ENCODE data around the gene PPP1R9A.

PPP1R9A gene

GRCh38 chr7:94888995-94889523 is 18.3 kb upstream of the PPP1R9A start:
- Histone ChIP-seq H3K27ac (ENCODE audit: low read depth, low read length) (no peak overlapping the region), H3K36me3 (ENCODE audit: control insufficient read depth in 1 of 2, insufficient read depth in 2 of 2, low read length in 2 of 2) (no peaks in the 10 kb centered on the region), H3K4me3 (ENCODE audit: low read depth in 1 of 2, low read length in 2 of 2) (no peak overlapping the region), H3K4me1 (ENCODE audit: control insufficient read depth in 1 of 2, insufficient read depth in 2 of 2, low read length in 2 of 2) (peaks cover 0 to 7% of the 10 kb centered on the region in 2 donors), H3K9ac (ENCODE audit: low read depth in 1 of 2, low read length in 2 of 2) (no peak overlapping the region), H3K27me3 (ENCODE audit: control insufficient read depth in 1 of 2, insufficient read depth in 2 of 2, low read length in 2 of 2) (no peaks in the 10 kb centered on the region), H3K9me3 (ENCODE audit: control insufficient read depth in 1 of 2, low read length in 2 of 2) (no peaks in the 10 kb centered on the region)

- Histone ChIP-seq H3K36me3 (ENCODE audit: control insufficient read depth in 1 of 2, insufficient read depth in 2 of 2, low read length in 2 of 2) (no peaks in the 10 kb centered on the region), H3K4me3 (ENCODE audit: low read depth in 1 of 2, low read length in 2 of 2) (no peak overlapping the region), H3K9me3 (ENCODE audit: control insufficient read depth in 1 of 2, low read length in 2 of 2) (no peaks in the 10 kb centered on the region), H3K27me3 (ENCODE audit: control insufficient read depth in 1 of 2, insufficient read depth in 2 of 2, low read length in 2 of 2) (no peaks in the 10 kb centered on the region), H3K4me1 (ENCODE audit: control insufficient read depth in 1 of 2, insufficient read depth in 2 of 2, low read length in 2 of 2) (peaks cover 0 to 7% of the 10 kb centered on the region in 2 donors), H3K9ac (ENCODE audit: low read depth in 1 of 2, low read length in 2 of 2) (no peak overlapping the region), H3K27ac (ENCODE audit: low read depth, low read length) (no peak overlapping the region)
Measured at GRCh38 chr7:94890216-94890615, 17.2 kb upstream of the PPP1R9A start.

DNA sequence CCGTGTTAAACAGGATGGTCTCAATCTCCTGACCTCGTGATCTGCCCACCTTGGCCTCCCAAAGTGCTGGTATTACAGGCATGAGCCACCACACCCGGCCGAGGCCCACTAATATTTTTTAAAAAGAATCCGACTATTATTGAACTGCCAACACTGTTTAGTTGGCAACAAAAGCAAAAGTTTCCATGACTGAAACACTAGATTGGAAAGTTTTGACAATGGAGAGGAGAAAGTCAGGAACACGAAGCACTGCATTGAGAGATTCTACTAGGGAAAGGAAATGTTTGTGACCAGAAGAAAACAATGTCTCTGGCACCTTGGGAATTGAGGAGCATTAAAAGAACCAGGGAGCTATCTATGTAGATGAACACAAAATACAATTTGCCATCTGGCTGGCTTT is 13.7 kb upstream of the PPP1R9A start:
- Histone ChIP-seq H3K9me3 (ENCODE audit: control insufficient read depth in 1 of 2, low read length in 2 of 2) (no peaks in the 10 kb centered on the region), H3K4me1 (ENCODE audit: control insufficient read depth in 1 of 2, insufficient read depth in 2 of 2, low read length in 2 of 2) (peaks cover 0 to 4% of the 10 kb centered on the region in 2 donors), H3K36me3 (ENCODE audit: control insufficient read depth in 1 of 2, insufficient read depth in 2 of 2, low read length in 2 of 2) (no peaks in the 10 kb centered on the region), H3K9ac (ENCODE audit: low read depth in 1 of 2, low read length in 2 of 2) (no peak overlapping the region), H3K27ac (ENCODE audit: low read depth, low read length) (no peak overlapping the region), H3K27me3 (ENCODE audit: control insufficient read depth in 1 of 2, insufficient read depth in 2 of 2, low read length in 2 of 2) (no peaks in the 10 kb centered on the region), H3K4me3 (ENCODE audit: low read depth in 1 of 2, low read length in 2 of 2) (no peak overlapping the region)

GRCh38 chr7:94897541-94897940 is 9.9 kb upstream of the PPP1R9A start:
- Histone ChIP-seq H3K4me3 (ENCODE audit: low read depth in 1 of 2, low read length in 2 of 2) (no peak overlapping the region), H3K4me1 (ENCODE audit: control insufficient read depth in 1 of 2, insufficient read depth in 2 of 2, low read length in 2 of 2) (no peaks in the 10 kb centered on the region), H3K27ac (ENCODE audit: low read depth, low read length) (no peak overlapping the region), H3K9me3 (ENCODE audit: control insufficient read depth in 1 of 2, low read length in 2 of 2) (no peaks in the 10 kb centered on the region), H3K36me3 (ENCODE audit: control insufficient read depth in 1 of 2, insufficient read depth in 2 of 2, low read length in 2 of 2) (no peaks in the 10 kb centered on the region), H3K27me3 (ENCODE audit: control insufficient read depth in 1 of 2, insufficient read depth in 2 of 2, low read length in 2 of 2) (no peaks in the 10 kb centered on the region), H3K9ac (ENCODE audit: low read depth in 1 of 2, low read length in 2 of 2) (no peak overlapping the region)

DNA sequence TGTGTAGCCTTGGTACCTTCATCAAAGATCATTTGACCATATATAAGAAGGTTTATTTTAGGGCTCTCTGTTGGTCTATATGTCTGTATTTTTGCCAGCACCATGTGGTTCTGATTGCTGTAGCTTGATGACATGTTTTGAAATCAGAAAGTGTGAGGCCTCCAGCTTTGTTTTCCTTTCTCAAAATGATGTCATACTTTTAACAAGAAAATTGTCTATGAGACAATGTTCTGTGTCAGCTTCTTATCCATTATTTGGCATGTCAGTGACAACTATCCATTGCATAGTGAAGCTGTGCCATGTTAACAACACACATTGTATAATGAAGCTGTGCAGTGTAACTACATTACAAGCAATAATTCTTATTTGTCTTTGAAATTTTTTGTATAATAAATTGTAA is 9.1 kb upstream of the PPP1R9A start:
- H3K4me1 ChIP-seq (ENCODE audit: control insufficient read depth in 1 of 2, insufficient read depth in 2 of 2, low read length in 2 of 2) = no peaks in the 10 kb centered on the region
- no peaks in the 10 kb centered on the region for H3K27me3 ChIP-seq (ENCODE audit: control insufficient read depth in 1 of 2, insufficient read depth in 2 of 2, low read length in 2 of 2)
- H3K27ac ChIP-seq (ENCODE audit: low read depth, low read length) = no peak overlapping the region
- no peaks in the 10 kb centered on the region for H3K9me3 ChIP-seq (ENCODE audit: control insufficient read depth in 1 of 2, low read length in 2 of 2)
- H3K4me3 ChIP-seq (ENCODE audit: low read depth in 1 of 2, low read length in 2 of 2) = no peak overlapping the region
- H3K9ac ChIP-seq (ENCODE audit: low read depth in 1 of 2, low read length in 2 of 2) = no peak overlapping the region
- no peaks in the 10 kb centered on the region for H3K36me3 ChIP-seq (ENCODE audit: control insufficient read depth in 1 of 2, insufficient read depth in 2 of 2, low read length in 2 of 2)

- Histone ChIP-seq H3K9ac (ENCODE audit: low read depth in 1 of 2, low read length in 2 of 2) (no peak overlapping the region), H3K9me3 (ENCODE audit: control insufficient read depth in 1 of 2, low read length in 2 of 2) (no peaks in the 10 kb centered on the region), H3K36me3 (ENCODE audit: control insufficient read depth in 1 of 2, insufficient read depth in 2 of 2, low read length in 2 of 2) (no peaks in the 10 kb centered on the region), H3K27ac (ENCODE audit: low read depth, low read length) (no peak overlapping the region), H3K4me1 (ENCODE audit: control insufficient read depth in 1 of 2, insufficient read depth in 2 of 2, low read length in 2 of 2) (no peaks in the 10 kb centered on the region), H3K27me3 (ENCODE audit: control insufficient read depth in 1 of 2, insufficient read depth in 2 of 2, low read length in 2 of 2) (no peaks in the 10 kb centered on the region), H3K4me3 (ENCODE audit: low read depth in 1 of 2, low read length in 2 of 2) (no peak overlapping the region)
Measured at GRCh38 chr7:94901981-94902380, 5.4 kb upstream of the PPP1R9A start.

DNA sequence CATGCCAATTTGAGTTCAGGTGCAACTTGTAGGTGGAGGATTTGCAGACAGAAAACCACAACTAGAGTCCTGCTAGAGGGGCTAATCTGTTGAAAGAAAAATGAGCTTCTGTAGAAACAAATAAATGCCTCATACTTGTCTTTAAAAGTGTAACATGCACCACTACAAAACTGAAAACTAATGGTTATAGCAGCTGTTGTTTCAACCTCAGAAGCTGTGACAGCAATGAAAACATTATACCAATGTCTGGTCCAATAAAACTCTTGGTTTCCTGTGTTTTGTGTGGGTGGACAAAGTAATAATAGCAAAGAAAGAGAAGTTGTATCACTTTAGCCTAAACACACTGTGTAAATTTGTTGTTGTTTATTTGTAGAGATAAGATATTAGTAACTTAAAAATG is 3.4 kb upstream of the PPP1R9A start:
- Histone ChIP-seq H3K27ac (ENCODE audit: low read depth, low read length) (no peak overlapping the region), H3K4me3 (ENCODE audit: low read depth in 1 of 2, low read length in 2 of 2) (no peak overlapping the region), H3K9me3 (ENCODE audit: control insufficient read depth in 1 of 2, low read length in 2 of 2) (no peaks in the 10 kb centered on the region), H3K27me3 (ENCODE audit: control insufficient read depth in 1 of 2, insufficient read depth in 2 of 2, low read length in 2 of 2) (no peaks in the 10 kb centered on the region), H3K9ac (ENCODE audit: low read depth in 1 of 2, low read length in 2 of 2) (no peak overlapping the region), H3K4me1 (ENCODE audit: control insufficient read depth in 1 of 2, insufficient read depth in 2 of 2, low read length in 2 of 2) (peaks cover 0 to 4% of the 10 kb centered on the region in 2 donors), H3K36me3 (ENCODE audit: control insufficient read depth in 1 of 2, insufficient read depth in 2 of 2, low read length in 2 of 2) (no peaks in the 10 kb centered on the region)

DNA sequence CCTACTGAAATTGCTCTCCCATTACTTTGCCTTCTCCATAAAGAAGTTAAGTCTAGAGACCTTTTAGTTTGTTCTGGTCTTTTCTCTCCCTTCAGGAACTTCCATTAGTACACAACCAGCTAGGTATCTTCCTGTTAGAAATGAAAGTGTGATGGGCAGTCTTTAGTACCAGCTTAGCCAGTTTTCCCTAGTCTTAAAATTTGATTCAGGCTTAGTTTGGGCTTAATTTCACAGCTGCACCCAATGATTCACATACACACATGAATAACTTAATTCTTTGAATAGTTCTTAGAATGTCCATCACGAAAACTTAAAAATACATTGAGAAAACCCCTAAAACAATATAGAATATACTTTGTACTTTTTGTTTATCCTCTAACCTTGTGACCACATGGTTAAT is 2.4 kb upstream of the PPP1R9A start:
- no peaks in the 10 kb centered on the region for H3K9me3 ChIP-seq (ENCODE audit: control insufficient read depth in 1 of 2, low read length in 2 of 2)
- H3K4me3 ChIP-seq (ENCODE audit: low read depth in 1 of 2, low read length in 2 of 2) = no peak overlapping the region
- peaks cover 0 to 4% of the 10 kb centered on the region in 2 donors for H3K4me1 ChIP-seq (ENCODE audit: control insufficient read depth in 1 of 2, insufficient read depth in 2 of 2, low read length in 2 of 2)
- no peaks in the 10 kb centered on the region for H3K36me3 ChIP-seq (ENCODE audit: control insufficient read depth in 1 of 2, insufficient read depth in 2 of 2, low read length in 2 of 2)
- H3K27ac ChIP-seq (ENCODE audit: low read depth, low read length) = no peak overlapping the region
- no peaks in the 10 kb centered on the region for H3K27me3 ChIP-seq (ENCODE audit: control insufficient read depth in 1 of 2, insufficient read depth in 2 of 2, low read length in 2 of 2)
- no peak overlapping the region for H3K9ac ChIP-seq (ENCODE audit: low read depth in 1 of 2, low read length in 2 of 2)

DNA sequence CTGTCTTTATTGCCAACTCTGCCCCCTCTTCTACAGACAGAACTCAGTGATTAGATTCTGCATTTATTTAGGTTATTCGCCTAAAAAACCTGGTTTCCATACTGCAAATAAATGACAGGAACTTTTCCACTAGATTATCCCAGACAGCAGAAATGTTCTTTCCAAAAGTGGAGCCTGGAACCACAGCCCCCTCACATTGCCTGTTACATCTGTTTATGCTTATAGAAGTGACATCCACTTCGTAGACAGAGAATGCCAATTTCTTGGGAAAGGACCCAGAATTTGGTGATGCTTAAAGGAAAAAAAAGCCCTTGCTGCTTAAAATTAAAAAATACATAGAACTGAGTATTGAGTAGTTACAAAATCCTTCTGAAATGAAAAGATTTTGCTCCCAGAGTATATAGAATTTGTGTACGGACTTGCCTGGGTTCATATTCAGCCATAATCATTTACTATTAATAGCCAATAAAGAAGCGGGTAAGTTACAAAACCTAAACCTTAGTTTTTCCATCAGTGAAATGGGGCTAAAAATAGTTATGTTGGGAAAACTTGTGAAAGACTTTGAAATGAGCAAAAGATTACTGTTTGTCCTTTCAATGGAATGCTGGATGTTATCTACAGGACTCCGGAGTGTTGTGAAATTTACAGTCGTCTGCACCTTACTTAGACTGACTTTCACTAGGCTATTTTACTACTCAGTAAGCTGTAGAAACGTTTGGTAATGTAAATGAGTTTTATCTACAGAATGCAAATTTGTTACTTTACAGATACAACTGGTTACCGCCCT is 1.1 kb upstream of the PPP1R9A start:
- Histone ChIP-seq H3K27me3 (ENCODE audit: control insufficient read depth in 1 of 2, insufficient read depth in 2 of 2, low read length in 2 of 2) (no peaks in the 10 kb centered on the region), H3K9me3 (ENCODE audit: control insufficient read depth in 1 of 2, low read length in 2 of 2) (no peaks in the 10 kb centered on the region), H3K27ac (ENCODE audit: low read depth, low read length) (no peak overlapping the region), H3K36me3 (ENCODE audit: control insufficient read depth in 1 of 2, insufficient read depth in 2 of 2, low read length in 2 of 2) (no peaks in the 10 kb centered on the region), H3K4me1 (ENCODE audit: control insufficient read depth in 1 of 2, insufficient read depth in 2 of 2, low read length in 2 of 2) (peaks cover 0 to 4% of the 10 kb centered on the region in 2 donors), H3K4me3 (ENCODE audit: low read depth in 1 of 2, low read length in 2 of 2) (no peak overlapping the region), H3K9ac (ENCODE audit: low read depth in 1 of 2, low read length in 2 of 2) (no peak overlapping the region)

GRCh38 chr7:94907811-94908322 is 473 bp downstream of the PPP1R9A start:
- Histone ChIP-seq H3K27ac (ENCODE audit: low read depth, low read length) (no peak overlapping the region), H3K36me3 (ENCODE audit: control insufficient read depth in 1 of 2, insufficient read depth in 2 of 2, low read length in 2 of 2) (no peaks in the 10 kb centered on the region), H3K9ac (ENCODE audit: low read depth in 1 of 2, low read length in 2 of 2) (peak overlapping the region; percentile 35 to 64), H3K4me1 (ENCODE audit: control insufficient read depth in 1 of 2, insufficient read depth in 2 of 2, low read length in 2 of 2) (peaks cover 0 to 4% of the 10 kb centered on the region in 2 donors), H3K9me3 (ENCODE audit: control insufficient read depth in 1 of 2, low read length in 2 of 2) (no peaks in the 10 kb centered on the region), H3K4me3 (ENCODE audit: low read depth in 1 of 2, low read length in 2 of 2) (peak overlapping the region; percentile 74 to 76), H3K27me3 (ENCODE audit: control insufficient read depth in 1 of 2, insufficient read depth in 2 of 2, low read length in 2 of 2) (no peaks in the 10 kb centered on the region)

Measured in duodenal mucosa (tissue), 2 donors.